Transverse colon (tissue), 4 donors: ENCODE results near the gene CLCA1. TPM values are rescaled to one million over a fixed set of nuclear protein-coding genes. Genes with fewer than 3 reads are reported as not detected.

ENCODE experiments used
- DNase-seq: peaks from one replicate; pipeline ENCODE4 v3.0.0-alpha.2; 2019
- H3K27ac ChIP-seq, 4 donors: fragments of 200-600 bp; sonication (generic); 2 replicates each; pipeline ENCODE4 v1.5.1; 2016 to 2018; ENCODE audit warnings: inconsistent platforms in 4 of 4
- H3K27me3 ChIP-seq: fragments of 200-600 bp; sonication (generic); 2 replicates; pipeline ENCODE4 v1.5.1; 2017; ENCODE audit warnings: inconsistent platforms
- H3K36me3 ChIP-seq, 4 donors: fragments of 200-600 bp; sonication (generic); 2 replicates each; pipeline ENCODE4 v1.5.1; 2017 to 2019; ENCODE audit warnings: inconsistent platforms in 4 of 4
- H3K4me1 ChIP-seq, 4 donors: fragments of 200-600 bp; sonication (generic); 2 replicates each; pipeline ENCODE4 v1.5.1; 2017 to 2020; ENCODE audit warnings: inconsistent platforms in 4 of 4
- H3K4me3 ChIP-seq, 4 donors: fragments of 200-600 bp; sonication (generic); 1 replicate in 1 of 4; 2 replicates in 3 of 4; pipeline versions ENCODE4 v1.5.1 to v1.6.1; 2017 to 2019; ENCODE audit warnings: inconsistent platforms in 4 of 4
- H3K9me3 ChIP-seq, 2 donors: fragments of 200-600 bp; sonication (generic); 2 replicates each; pipeline ENCODE4 v1.5.1; 2017 to 2019; ENCODE audit warnings: inconsistent platforms in 2 of 2
- CTCF ChIP-seq, 5 experiments: fragments of 200-600 bp in 3 of 5; fragments of 450-650 bp in 2 of 5; sonication (generic) in 3 of 5; IDR thresholded peaks; 1 replicate in 2 of 5; 2 replicates in 3 of 5; pipeline ENCODE4 v1.5.1; 2016 to 2017; ENCODE audit warnings: antibody characterized with exemption in 5 of 5, inconsistent platforms in 3 of 5, mild to moderate bottlenecking in 2 of 5, moderate library complexity in 1 of 5
- EP300 ChIP-seq: sonication (generic); formaldehyde crosslinking; IDR thresholded peaks from one replicate; pipeline ENCODE4 v1.6.1; 2017; ENCODE audit warnings: antibody characterized with exemption, low read depth
- POLR2A ChIP-seq: fragments of 450-650 bp; IDR thresholded peaks from one replicate; pipeline ENCODE4 v1.6.1; 2016; ENCODE audit warnings: antibody characterized with exemption, mild to moderate bottlenecking, moderate library complexity
- POLR2AphosphoS5 ChIP-seq, 3 donors: sonication (generic); formaldehyde crosslinking; IDR thresholded peaks; one replicate each; pipeline ENCODE4 v1.6.1; 2016; ENCODE audit warnings: antibody characterized with exemption in 3 of 3
- WGBS, 2 donors: methylation state at CpG; one replicate each; pipeline ENCODE4 v1.1.5; 2018; ENCODE audit warnings: low coverage in 1 of 2; 5-methylcytosine and 5-hydroxymethylcytosine counted together
- in situ Hi-C, 4 donors: fragments of 200-750 bp; cut with MboI; loops; one replicate each; pipeline versions ENCODE4 v1.15.0 to v1.15.1; 2017; ENCODE audit warnings: low sequenced_read_pairs in 3 of 4, low pct_ligation_motif_present in 1 of 4, low pct_unique_long_range_greater_than_20kb in 1 of 4
- intact Hi-C: fragments of 100-400 bp; cut with DNase I; formaldehyde crosslinking; loops from one replicate; pipeline ENCODE4 v1.15.1; 2023; ENCODE audit warnings: low total_unique reads
- total RNA-seq, 4 donors: library from RNA; depleted of rRNA; stranded (reverse); fragments of >200 nt; gene quantifications; one replicate each; pipeline ENCODE4 v1.1.0, GENCODE V29; 2016

Gene CLCA1
- total RNA-seq, 4 donors from 2014 or later, result 16.1 to 1,013 (median 168) TPM

- Histone ChIP-seq H3K27ac (no peak overlapping the region), H3K4me1 (no peaks in the 10 kb centered on the region), H3K4me3 (no peak overlapping the region), H3K9me3 (no peaks in the 10 kb centered on the region), H3K27me3 (no peaks in the 10 kb centered on the region), H3K36me3 (no peaks in the 10 kb centered on the region)
- intact Hi-C loops (no loop called here), in situ Hi-C loops (loop anchor here in 1 of 4 donors (25.0 kb wide), 1 partner anchor 209 kb away; no protein-coding TSS in a partner anchor)
- no peak for DNase-seq
- TF ChIP-seq CTCF (IDR thresholded peaks at IDR 0.05) (no peak), POLR2A (no peak), EP300 (no peak), POLR2AphosphoS5 (IDR thresholded peaks at IDR 0.05) (no peak)
- 71 to 79% methylated on average over 4 to 5 of the region's 5 CpGs for WGBS, 2 donors
Observed at GRCh38 chr1:86478416-86479156, 9.9 kb downstream of the CLCA1 start.

- no peak overlapping the region for H3K27ac ChIP-seq
- H3K36me3 ChIP-seq, result no peaks in the 10 kb centered on the region
- TF ChIP-seq EP300 (no peak), POLR2AphosphoS5 (IDR thresholded peaks at IDR 0.05) (no peak), CTCF (IDR thresholded peaks at IDR 0.05) (no peak), POLR2A (no peak)
- WGBS, 2 donors, result 63% methylated on average over 2 to 4 of the region's 4 CpGs
- intact Hi-C loops, result no loop called here
- H3K27me3 ChIP-seq, result no peaks in the 10 kb centered on the region
- DNase-seq, result no peak
- in situ Hi-C loops, result loop anchor here in 1 of 4 donors (25.0 kb wide), 1 partner anchor 205 kb away; no protein-coding TSS in a partner anchor
- no peaks in the 10 kb centered on the region for H3K4me1 ChIP-seq
- no peaks in the 10 kb centered on the region for H3K9me3 ChIP-seq
- no peak overlapping the region for H3K4me3 ChIP-seq
Observed at GRCh38 chr1:86481966-86482365, 13.2 kb downstream of the CLCA1 start.

- no peak for DNase-seq
- Histone ChIP-seq H3K36me3 (no peaks in the 10 kb centered on the region), H3K27ac (no peak overlapping the region), H3K9me3 (no peaks in the 10 kb centered on the region), H3K4me1 (no peaks in the 10 kb centered on the region), H3K4me3 (no peak overlapping the region), H3K27me3 (no peaks in the 10 kb centered on the region)
- TF ChIP-seq POLR2AphosphoS5 (IDR thresholded peaks at IDR 0.05) (no peak), EP300 (no peak), POLR2A (no peak)
- intact Hi-C loops, result no loop called here
- in situ Hi-C loops, result loop anchor here in 1 of 4 donors (25.0 kb wide), 1 partner anchor 200 kb away; no protein-coding TSS in a partner anchor
- 66 to 74% methylated on average over 2 to 4 of the region's 4 CpGs for WGBS, 2 donors
Observed at GRCh38 chr1:86487131-86487810, 18.5 kb downstream of the CLCA1 start.

- intact Hi-C loops, result no loop called here
Observed at GRCh38 chr1:86487811-86488141, 19.0 kb downstream of the CLCA1 start.

GRCh38 chr1:86489242-86489878 lies 20.6 kb downstream of the CLCA1 start:
- TF ChIP-seq POLR2AphosphoS5 (IDR thresholded peaks at IDR 0.05) (no peak), EP300 (no peak), POLR2A (no peak), CTCF (IDR thresholded peaks at IDR 0.05) (no peak)
- in situ Hi-C loops, result loop anchor here in 1 of 4 donors (25.0 kb wide), 1 partner anchor 198 kb away; no protein-coding TSS in a partner anchor
- H3K4me3 ChIP-seq, result no peak overlapping the region
- 29 to 58% methylated on average over 2 of the region's 2 CpGs for WGBS, 2 donors
- H3K27ac ChIP-seq, result no peak overlapping the region
- no peaks in the 10 kb centered on the region for H3K9me3 ChIP-seq
- H3K27me3 ChIP-seq, result no peaks in the 10 kb centered on the region
- no peaks in the 10 kb centered on the region for H3K4me1 ChIP-seq
- peak; percentile 43 for DNase-seq
- H3K36me3 ChIP-seq, result no peaks in the 10 kb centered on the region
- intact Hi-C loops, result no loop called here

More at GRCh38 chr1:86487811-86488141, 19.0 kb downstream of the CLCA1 start:
- 86 to 93% methylated on average over 2 to 4 of the region's 4 CpGs for WGBS, 2 donors
- Histone ChIP-seq H3K36me3 (no peaks in the 10 kb centered on the region), H3K27ac (no peak overlapping the region), H3K9me3 (no peaks in the 10 kb centered on the region), H3K4me3 (no peak overlapping the region), H3K4me1 (no peaks in the 10 kb centered on the region), H3K27me3 (no peaks in the 10 kb centered on the region)
- no peak for DNase-seq
- in situ Hi-C loops, result loop anchor here in 1 of 4 donors (25.0 kb wide), 1 partner anchor 200 kb away; no protein-coding TSS in a partner anchor
- no peak for TF ChIP-seq POLR2A
